ENCODE results near the gene GLT1D1.
"Not testable (repeated sequence)": the region's sequence is repeated elsewhere in the genome, so short reads cannot be mapped to it uniquely, and the experiment has no call there.

GLT1D1 gene

DNA sequence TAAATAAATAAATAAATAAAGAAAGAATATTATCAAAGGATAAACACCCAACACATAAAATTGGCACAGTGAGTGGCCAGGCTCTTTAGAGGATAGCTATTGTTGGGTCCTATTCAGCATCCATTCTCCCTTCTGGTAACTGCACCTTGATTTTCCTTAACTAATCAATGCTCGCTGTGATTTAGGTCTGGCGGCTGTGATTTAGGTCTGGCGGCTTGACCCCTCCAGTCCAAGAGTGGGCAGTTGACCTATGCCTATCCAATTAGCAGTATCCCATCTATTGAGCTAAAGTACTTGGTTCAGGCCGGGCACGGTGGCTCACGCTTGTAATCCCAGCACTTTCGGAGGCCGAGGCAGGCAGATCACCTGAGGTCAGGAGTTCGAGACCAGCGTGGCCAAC, 19.9 kb upstream of the GLT1D1 start:
- DNase-seq (ENCODE audit: extremely low spot score), result no peak
- ChIA-PET CTCF (no interaction called here), POLR2A (interaction anchor here (1.6 kb wide), 1 partner anchor 9 kb away, joined by 4 read pairs; the partner anchor contains the start of gene SLC15A4)
- TF ChIP-seq NFRKB (IDR thresholded peaks at IDR 0.05) (no peak), FOXM1 (IDR thresholded peaks at IDR 0.05; ENCODE audit: borderline replicate concordance) (no peak), SUZ12 (IDR thresholded peaks at IDR 0.05) (no peak), BHLHE40 (IDR thresholded peaks at IDR 0.05; ENCODE audit: borderline replicate concordance) (no peak), ARNT (IDR thresholded peaks at IDR 0.05) (no peak), CTBP1 (IDR thresholded peaks at IDR 0.05; ENCODE audit: borderline replicate concordance) (no peak), ELF4 (IDR thresholded peaks at IDR 0.05) (no peak), LEF1 (IDR thresholded peaks at IDR 0.05; ENCODE audit: borderline replicate concordance) (no peak)
- TF ChIP-seq, protein P1, sequence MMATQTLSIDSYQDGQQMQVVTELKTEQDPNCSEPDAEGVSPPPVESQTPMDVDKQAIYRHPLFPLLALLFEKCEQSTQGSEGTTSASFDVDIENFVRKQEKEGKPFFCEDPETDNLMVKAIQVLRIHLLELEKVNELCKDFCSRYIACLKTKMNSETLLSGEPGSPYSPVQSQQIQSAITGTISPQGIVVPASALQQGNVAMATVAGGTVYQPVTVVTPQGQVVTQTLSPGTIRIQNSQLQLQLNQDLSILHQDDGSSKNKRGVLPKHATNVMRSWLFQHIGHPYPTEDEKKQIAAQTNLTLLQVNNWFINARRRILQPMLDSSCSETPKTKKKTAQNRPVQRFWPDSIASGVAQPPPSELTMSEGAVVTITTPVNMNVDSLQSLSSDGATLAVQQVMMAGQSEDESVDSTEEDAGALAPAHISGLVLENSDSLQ (IDR thresholded peaks at IDR 0.05), result no peak

DNA sequence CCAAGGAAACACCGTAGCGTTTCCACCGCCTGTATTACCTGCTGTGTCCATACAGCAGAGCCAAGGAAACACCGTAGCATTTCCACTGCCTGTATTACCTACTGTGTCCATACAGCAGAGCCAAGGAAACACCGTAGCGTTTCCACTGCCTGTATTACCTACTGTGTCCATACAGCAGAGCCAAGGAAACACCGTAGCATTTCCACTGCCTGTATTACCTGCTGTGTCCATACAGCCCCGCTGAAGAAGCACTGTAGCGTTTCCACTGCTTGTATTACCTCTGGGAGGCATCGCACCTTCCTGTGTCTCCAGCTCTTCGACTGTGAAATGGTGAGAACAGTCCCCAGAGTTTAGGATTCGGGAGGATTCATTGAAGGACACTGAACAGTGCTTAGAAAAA, 13.4 kb upstream of the GLT1D1 start:
- POLR2A ChIA-PET; DNase-seq (ENCODE audit: extremely low spot score); CTCF ChIA-PET: not testable (repeated sequence)

DNA sequence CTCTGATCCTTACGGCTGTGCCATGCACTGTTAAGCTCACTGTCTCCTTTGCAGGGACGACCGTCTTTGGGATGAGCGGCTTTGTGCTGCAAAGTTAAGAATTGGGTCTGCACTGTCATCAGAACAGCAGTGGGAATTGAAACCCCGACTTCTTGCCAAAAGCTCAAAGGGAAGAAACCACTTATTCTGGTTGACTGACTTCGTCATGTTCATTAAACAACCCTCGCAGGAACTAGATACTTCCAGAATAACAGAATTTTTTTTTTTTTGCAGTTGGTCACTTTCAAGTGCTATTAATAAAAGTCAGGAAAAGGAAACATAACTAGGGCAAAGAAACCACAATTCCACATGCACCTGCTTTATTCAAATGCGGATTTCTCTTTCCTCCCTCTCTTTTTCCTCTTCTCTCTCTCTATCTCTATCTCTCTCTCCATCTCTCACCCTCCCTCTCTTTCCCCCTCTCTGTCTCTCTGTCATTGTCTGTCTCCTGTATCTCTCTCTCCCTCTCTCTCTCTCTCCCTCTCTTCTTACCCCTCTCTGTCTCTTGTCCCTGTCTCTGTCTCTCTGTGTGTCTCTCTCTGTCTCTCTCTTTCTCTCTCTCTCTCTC, 12.3 kb upstream of the GLT1D1 start:
- TF ChIP-seq FOXK2 (IDR thresholded peaks at IDR 0.05) (no peak), BHLHE40 (IDR thresholded peaks at IDR 0.05; ENCODE audit: borderline replicate concordance) (no peak), SP1 (IDR thresholded peaks at IDR 0.05) (no peak), ZNF384 (IDR thresholded peaks at IDR 0.05) (no peak), ARNT (IDR thresholded peaks at IDR 0.05) (no peak), NFRKB (IDR thresholded peaks at IDR 0.05) (no peak), LEF1 (IDR thresholded peaks at IDR 0.05; ENCODE audit: borderline replicate concordance) (no peak), SUZ12 (IDR thresholded peaks at IDR 0.05) (no peak), FOXM1 (IDR thresholded peaks at IDR 0.05; ENCODE audit: borderline replicate concordance) (no peak), CTBP1 (IDR thresholded peaks at IDR 0.05; ENCODE audit: borderline replicate concordance) (no peak), HDGF (IDR thresholded peaks at IDR 0.05; ENCODE audit: borderline replicate concordance) (no peak), ELF4 (IDR thresholded peaks at IDR 0.05) (no peak), FOXA1 (IDR thresholded peaks at IDR 0.05) (no peak)
- TF ChIP-seq, protein P1 (IDR thresholded peaks at IDR 0.05), result no peak
- CTCF ChIA-PET, result no interaction called here
- POLR2A ChIA-PET, result interaction anchor here (0.7 kb wide), 1 partner anchor 17 kb away, joined by 3 read pairs; the partner anchor contains the start of gene SLC15A4
- no peak for DNase-seq (ENCODE audit: extremely low spot score)

DNA sequence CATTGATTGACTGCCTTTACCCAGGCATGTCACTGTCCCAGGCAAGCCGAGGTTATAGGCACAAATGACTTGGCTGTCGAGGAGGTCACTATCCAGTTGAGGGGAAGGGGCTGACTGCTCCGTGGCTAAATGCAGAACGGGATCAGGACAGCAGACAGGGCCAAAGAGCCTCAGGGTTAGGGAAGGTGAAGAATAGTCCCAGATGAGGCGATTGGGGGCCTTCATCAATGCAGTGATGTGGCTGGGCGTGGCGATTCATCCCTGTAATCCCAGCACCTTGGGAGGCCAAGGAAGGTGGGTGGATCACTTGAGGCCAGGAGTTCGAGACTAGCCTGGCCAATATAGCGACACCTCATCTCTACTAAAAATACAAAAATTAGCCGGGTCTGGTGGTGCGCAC, 10.7 kb upstream of the GLT1D1 start:
- TF ChIP-seq, protein P1 (IDR thresholded peaks at IDR 0.05), result no peak
- no peak for TF ChIP-seq CTBP1 (IDR thresholded peaks at IDR 0.05; ENCODE audit: borderline replicate concordance)
- TF ChIP-seq FOXK2 (IDR thresholded peaks at IDR 0.05), result no peak
- TF ChIP-seq HDGF (IDR thresholded peaks at IDR 0.05; ENCODE audit: borderline replicate concordance), result no peak
- TF ChIP-seq LEF1 (IDR thresholded peaks at IDR 0.05; ENCODE audit: borderline replicate concordance), result no peak
- no peak for TF ChIP-seq L3MBTL2 (conservative IDR thresholded peaks at IDR 0.05)
- TF ChIP-seq NFRKB (IDR thresholded peaks at IDR 0.05), result no peak
- no peak for TF ChIP-seq BHLHE40 (IDR thresholded peaks at IDR 0.05; ENCODE audit: borderline replicate concordance)
- TF ChIP-seq TARDBP (IDR thresholded peaks at IDR 0.05), result no peak
- no peak for TF ChIP-seq FOXM1 (IDR thresholded peaks at IDR 0.05; ENCODE audit: borderline replicate concordance)
- no peak for TF ChIP-seq ARNT (IDR thresholded peaks at IDR 0.05)
- no peak for TF ChIP-seq SP1 (IDR thresholded peaks at IDR 0.05)
- TF ChIP-seq ELF4 (IDR thresholded peaks at IDR 0.05), result no peak
- TF ChIP-seq FOXA1 (IDR thresholded peaks at IDR 0.05), result no peak
- no peak for TF ChIP-seq SUZ12 (IDR thresholded peaks at IDR 0.05)
- DNase-seq (ENCODE audit: extremely low spot score), result no peak
- CTCF ChIA-PET, result no interaction called here
- POLR2A ChIA-PET, result no interaction called here

DNA sequence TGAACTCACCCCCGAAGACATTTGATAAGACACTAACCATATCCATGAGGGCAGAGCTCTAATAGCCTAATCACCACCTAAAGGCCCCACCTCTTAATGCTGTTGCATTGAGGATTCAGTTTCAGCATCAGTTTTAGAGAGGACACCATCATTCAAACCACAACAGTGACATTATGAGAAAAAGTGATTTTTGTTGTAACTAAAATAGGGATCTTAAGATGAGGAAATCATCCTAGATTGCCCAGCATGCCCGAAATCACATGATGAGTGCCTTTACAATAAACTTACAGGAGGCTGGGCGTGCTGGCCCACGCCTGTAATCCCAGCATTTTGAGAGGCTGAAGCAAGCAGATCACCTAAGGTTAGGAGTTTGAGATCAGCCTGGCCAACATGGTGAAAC, 9.7 kb upstream of the GLT1D1 start:
- DNase-seq (ENCODE audit: extremely low spot score), result no peak
- ChIA-PET CTCF (no interaction called here), POLR2A (no interaction called here)
- no peak for TF ChIP-seq TARDBP (IDR thresholded peaks at IDR 0.05)
- no peak for TF ChIP-seq CTBP1 (IDR thresholded peaks at IDR 0.05; ENCODE audit: borderline replicate concordance)
- TF ChIP-seq ELF4 (IDR thresholded peaks at IDR 0.05), result no peak
- no peak for TF ChIP-seq FOXK2 (IDR thresholded peaks at IDR 0.05)
- TF ChIP-seq LEF1 (IDR thresholded peaks at IDR 0.05; ENCODE audit: borderline replicate concordance), result no peak

DNA sequence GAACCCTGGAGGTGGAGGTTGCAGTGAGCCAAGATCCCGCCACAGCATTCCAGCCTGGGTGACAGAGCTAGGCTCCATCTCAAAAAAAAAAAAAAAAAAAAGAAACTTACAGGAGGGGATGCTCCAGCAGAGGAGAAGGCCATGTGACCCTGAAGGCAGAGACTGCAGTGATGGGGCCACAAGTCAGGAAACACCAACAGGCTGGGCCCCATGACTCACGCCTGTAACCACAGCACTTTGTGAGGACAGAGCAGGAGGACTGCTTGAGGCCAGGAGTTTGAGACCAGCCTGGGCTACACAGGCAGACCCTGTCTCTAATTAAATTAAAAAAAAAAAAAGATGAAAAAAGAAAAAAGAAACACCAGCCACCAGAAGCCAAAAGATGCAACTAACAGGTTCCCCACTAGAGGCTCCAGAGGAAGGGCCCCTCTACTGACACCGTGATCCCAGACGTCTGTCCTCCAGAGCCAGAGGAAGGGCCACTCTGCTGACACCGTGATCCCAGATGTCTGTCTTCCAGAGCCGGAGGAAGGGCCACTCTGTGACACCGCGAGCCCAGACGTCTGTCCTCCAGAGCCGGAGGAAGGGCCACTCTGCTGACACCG, 9.1 kb upstream of the GLT1D1 start:
- ChIA-PET POLR2A (no interaction called here), CTCF (no interaction called here)
- no peak for DNase-seq (ENCODE audit: extremely low spot score)
- no peak for TF ChIP-seq BHLHE40 (IDR thresholded peaks at IDR 0.05; ENCODE audit: borderline replicate concordance)
- TF ChIP-seq, protein P1 (IDR thresholded peaks at IDR 0.05), result no peak
- TF ChIP-seq ARNT (IDR thresholded peaks at IDR 0.05), result no peak
- TF ChIP-seq TARDBP (IDR thresholded peaks at IDR 0.05), result no peak
- no peak for TF ChIP-seq FOXM1 (IDR thresholded peaks at IDR 0.05; ENCODE audit: borderline replicate concordance)
- no peak for TF ChIP-seq LEF1 (IDR thresholded peaks at IDR 0.05; ENCODE audit: borderline replicate concordance)
- TF ChIP-seq HDGF (IDR thresholded peaks at IDR 0.05; ENCODE audit: borderline replicate concordance), result no peak
- TF ChIP-seq NFRKB (IDR thresholded peaks at IDR 0.05), result no peak
- no peak for TF ChIP-seq SP1 (IDR thresholded peaks at IDR 0.05)
- no peak for TF ChIP-seq ELF4 (IDR thresholded peaks at IDR 0.05)
- no peak for TF ChIP-seq FOXK2 (IDR thresholded peaks at IDR 0.05)
- TF ChIP-seq FOXA1 (IDR thresholded peaks at IDR 0.05), result no peak
- no peak for TF ChIP-seq ZNF384 (IDR thresholded peaks at IDR 0.05)
- no peak for TF ChIP-seq CTBP1 (IDR thresholded peaks at IDR 0.05; ENCODE audit: borderline replicate concordance)
- no peak for TF ChIP-seq SUZ12 (IDR thresholded peaks at IDR 0.05)
- TF ChIP-seq L3MBTL2 (conservative IDR thresholded peaks at IDR 0.05), result no peak

DNA sequence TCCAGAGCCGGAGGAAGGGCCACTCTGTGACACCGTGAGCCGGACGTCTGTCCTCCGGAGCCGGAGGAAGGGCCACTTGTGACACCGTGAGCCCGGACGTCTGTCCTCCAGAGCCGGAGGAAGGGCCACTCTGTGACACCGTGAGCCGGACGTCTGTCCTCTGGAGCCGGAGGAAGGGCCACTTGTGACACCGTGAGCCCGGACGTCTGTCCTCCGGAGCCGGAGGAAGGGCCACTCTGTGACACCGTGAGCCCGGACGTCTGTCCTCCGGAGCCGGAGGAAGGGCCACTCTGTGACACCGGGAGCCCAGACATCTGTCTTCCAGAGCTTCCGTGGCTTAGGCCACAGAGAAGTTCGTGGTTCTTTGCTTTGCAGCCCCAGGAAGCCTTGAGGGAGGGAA, 6.6 kb upstream of the GLT1D1 start:
- POLR2A ChIA-PET; DNase-seq (ENCODE audit: extremely low spot score); CTCF ChIA-PET: not testable (repeated sequence)
